Measurements from ENCODE around the gene SPRR1B.
"Not testable (repeated sequence)": the region's sequence is repeated elsewhere in the genome, so short reads cannot be mapped to it uniquely, and the experiment has no call there.

Gene SPRR1B

GRCh38 chr1:153030895-153031294 is at the start of gene SPRR1B:
Gene SPRR1B, plus strand, starts transcription at chr1:153031203. Its CDS starts 1,143 bp downstream, at chr1:153032346.
- no peak for FAIRE-seq
- no peak for DNase-seq (ENCODE audit: insufficient read length, low spot score)

GRCh38 chr1:152982076-152982475 is 48.9 kb upstream of the SPRR1B start:
- no peak for DNase-seq (ENCODE audit: insufficient read length, low spot score)
- no peak for FAIRE-seq

GRCh38 chr1:152983234-152983633 is 47.8 kb upstream of the SPRR1B start:
- no peak for FAIRE-seq
- DNase-seq (ENCODE audit: insufficient read length, low spot score), result no peak

GRCh38 chr1:152983743-152984142 is 47.3 kb upstream of the SPRR1B start, which contains the start of gene SPRR1A:
Gene SPRR1A, plus strand, starts transcription at chr1:152984081. Its CDS starts 1,150 bp downstream, at chr1:152985231.
- FAIRE-seq (no peak), DNase-seq (ENCODE audit: insufficient read length, low spot score) (no peak)

- DNase-seq (ENCODE audit: insufficient read length, low spot score), result no peak
- FAIRE-seq, result no peak
Observed at GRCh38 chr1:152986578-152986977, 44.4 kb upstream of the SPRR1B start.

- FAIRE-seq, result no peak
- no peak for DNase-seq (ENCODE audit: insufficient read length, low spot score)
Observed at GRCh38 chr1:152993186-152993585, 37.8 kb upstream of the SPRR1B start.

- no peak for DNase-seq (ENCODE audit: insufficient read length, low spot score)
- no peak for FAIRE-seq
Observed at GRCh38 chr1:152995842-152996241, 35.2 kb upstream of the SPRR1B start.

- FAIRE-seq (no peak), DNase-seq (ENCODE audit: insufficient read length, low spot score) (no peak)
Observed at GRCh38 chr1:152996633-152997400, 34.2 kb upstream of the SPRR1B start.

GRCh38 chr1:152997901-152998300 is 33.1 kb upstream of the SPRR1B start:
- FAIRE-seq (no peak), DNase-seq (ENCODE audit: insufficient read length, low spot score) (no peak)

- no peak for FAIRE-seq
Observed at GRCh38 chr1:152998476-152998875, 32.5 kb upstream of the SPRR1B start.

GRCh38 chr1:152999818-153000217 is 31.2 kb upstream of the SPRR1B start:
- FAIRE-seq, result no peak
- no peak for DNase-seq (ENCODE audit: insufficient read length, low spot score)

More at GRCh38 chr1:152998476-152998875, 32.5 kb upstream of the SPRR1B start:
- no peak for DNase-seq (ENCODE audit: insufficient read length, low spot score)

GRCh38 chr1:153000294-153000693 is 30.7 kb upstream of the SPRR1B start:
- DNase-seq (ENCODE audit: insufficient read length, low spot score) (no peak), FAIRE-seq (no peak)

- no peak for DNase-seq (ENCODE audit: insufficient read length, low spot score)
- no peak for FAIRE-seq
Observed at GRCh38 chr1:153001382-153001781, 29.6 kb upstream of the SPRR1B start, which contains the start of gene SPRR3. Gene SPRR3, plus strand, starts transcription at chr1:153001749. Its CDS starts 1,272 bp downstream, at chr1:153003021.

GRCh38 chr1:153011235-153011758 is 19.7 kb upstream of the SPRR1B start:
- not testable (repeated sequence) for FAIRE-seq; DNase-seq (ENCODE audit: insufficient read length, low spot score)

- not testable (repeated sequence) for FAIRE-seq; DNase-seq (ENCODE audit: insufficient read length, low spot score)
Observed at GRCh38 chr1:153021829-153022228, 9.2 kb upstream of the SPRR1B start.

- not testable (repeated sequence) for DNase-seq (ENCODE audit: insufficient read length, low spot score); FAIRE-seq
Observed at GRCh38 chr1:153022340-153022739, 8.7 kb upstream of the SPRR1B start.

- DNase-seq (ENCODE audit: insufficient read length, low spot score), result no peak
- no peak for FAIRE-seq
Observed at GRCh38 chr1:153023109-153023508, 7.9 kb upstream of the SPRR1B start.

- no peak for DNase-seq (ENCODE audit: insufficient read length, low spot score)
- no peak for FAIRE-seq
Observed at GRCh38 chr1:153024413-153024812, 6.6 kb upstream of the SPRR1B start.

- no peak for DNase-seq (ENCODE audit: insufficient read length, low spot score)
- no peak for FAIRE-seq
Observed at GRCh38 chr1:153025797-153026196, 5.2 kb upstream of the SPRR1B start.

- DNase-seq (ENCODE audit: insufficient read length, low spot score) (no peak), FAIRE-seq (no peak)
Observed at GRCh38 chr1:153028766-153029165, 2.2 kb upstream of the SPRR1B start.

- FAIRE-seq, result no peak
- DNase-seq (ENCODE audit: insufficient read length, low spot score), result no peak
Observed at GRCh38 chr1:153032073-153032472, 1.1 kb downstream of the SPRR1B start.

- no peak for DNase-seq (ENCODE audit: insufficient read length, low spot score)
Observed at GRCh38 chr1:153032677-153033308, 1.8 kb downstream of the SPRR1B start.

More at GRCh38 chr1:153032677-153033308, 1.8 kb downstream of the SPRR1B start:
- no peak for FAIRE-seq

All from GM19239 (cell line).